ENCODE data around the gene CNTNAP2.
"Not testable (repeated sequence)": the region's sequence is repeated elsewhere in the genome, so short reads cannot be mapped to it uniquely, and the experiment has no call there.

DNA sequence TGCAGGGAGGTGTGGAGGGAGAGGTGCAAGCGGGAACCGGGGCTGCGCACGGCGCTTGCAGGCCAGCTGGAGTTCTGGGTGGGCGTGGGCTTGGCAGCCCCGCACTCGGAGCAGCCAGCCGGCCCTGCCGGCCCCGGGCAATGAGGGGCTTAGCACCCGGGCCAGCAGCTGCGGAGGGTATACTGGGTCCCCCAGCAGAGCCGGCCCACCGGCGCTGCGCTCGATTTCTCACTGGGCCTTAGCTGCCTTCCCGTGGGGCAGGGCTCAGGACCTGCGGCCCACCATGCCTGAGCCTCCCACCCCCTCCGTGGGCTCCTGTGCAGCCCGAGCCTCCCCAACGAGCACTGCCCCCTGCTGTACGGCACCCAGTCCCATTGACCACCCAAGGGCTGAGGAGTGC lies 2309.8 kb downstream of the CNTNAP2 start:
- not testable (repeated sequence) for TF ChIP-seq KLF9 (tag by site-specific recombination; IDR thresholded peaks at IDR 0.05; ENCODE audit: low read depth)
- TF ChIP-seq, protein P1, sequence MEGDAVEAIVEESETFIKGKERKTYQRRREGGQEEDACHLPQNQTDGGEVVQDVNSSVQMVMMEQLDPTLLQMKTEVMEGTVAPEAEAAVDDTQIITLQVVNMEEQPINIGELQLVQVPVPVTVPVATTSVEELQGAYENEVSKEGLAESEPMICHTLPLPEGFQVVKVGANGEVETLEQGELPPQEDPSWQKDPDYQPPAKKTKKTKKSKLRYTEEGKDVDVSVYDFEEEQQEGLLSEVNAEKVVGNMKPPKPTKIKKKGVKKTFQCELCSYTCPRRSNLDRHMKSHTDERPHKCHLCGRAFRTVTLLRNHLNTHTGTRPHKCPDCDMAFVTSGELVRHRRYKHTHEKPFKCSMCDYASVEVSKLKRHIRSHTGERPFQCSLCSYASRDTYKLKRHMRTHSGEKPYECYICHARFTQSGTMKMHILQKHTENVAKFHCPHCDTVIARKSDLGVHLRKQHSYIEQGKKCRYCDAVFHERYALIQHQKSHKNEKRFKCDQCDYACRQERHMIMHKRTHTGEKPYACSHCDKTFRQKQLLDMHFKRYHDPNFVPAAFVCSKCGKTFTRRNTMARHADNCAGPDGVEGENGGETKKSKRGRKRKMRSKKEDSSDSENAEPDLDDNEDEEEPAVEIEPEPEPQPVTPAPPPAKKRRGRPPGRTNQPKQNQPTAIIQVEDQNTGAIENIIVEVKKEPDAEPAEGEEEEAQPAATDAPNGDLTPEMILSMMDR (tag by site-specific recombination; IDR thresholded peaks at IDR 0.05): not testable (repeated sequence)
- TF ChIP-seq, protein P2, sequence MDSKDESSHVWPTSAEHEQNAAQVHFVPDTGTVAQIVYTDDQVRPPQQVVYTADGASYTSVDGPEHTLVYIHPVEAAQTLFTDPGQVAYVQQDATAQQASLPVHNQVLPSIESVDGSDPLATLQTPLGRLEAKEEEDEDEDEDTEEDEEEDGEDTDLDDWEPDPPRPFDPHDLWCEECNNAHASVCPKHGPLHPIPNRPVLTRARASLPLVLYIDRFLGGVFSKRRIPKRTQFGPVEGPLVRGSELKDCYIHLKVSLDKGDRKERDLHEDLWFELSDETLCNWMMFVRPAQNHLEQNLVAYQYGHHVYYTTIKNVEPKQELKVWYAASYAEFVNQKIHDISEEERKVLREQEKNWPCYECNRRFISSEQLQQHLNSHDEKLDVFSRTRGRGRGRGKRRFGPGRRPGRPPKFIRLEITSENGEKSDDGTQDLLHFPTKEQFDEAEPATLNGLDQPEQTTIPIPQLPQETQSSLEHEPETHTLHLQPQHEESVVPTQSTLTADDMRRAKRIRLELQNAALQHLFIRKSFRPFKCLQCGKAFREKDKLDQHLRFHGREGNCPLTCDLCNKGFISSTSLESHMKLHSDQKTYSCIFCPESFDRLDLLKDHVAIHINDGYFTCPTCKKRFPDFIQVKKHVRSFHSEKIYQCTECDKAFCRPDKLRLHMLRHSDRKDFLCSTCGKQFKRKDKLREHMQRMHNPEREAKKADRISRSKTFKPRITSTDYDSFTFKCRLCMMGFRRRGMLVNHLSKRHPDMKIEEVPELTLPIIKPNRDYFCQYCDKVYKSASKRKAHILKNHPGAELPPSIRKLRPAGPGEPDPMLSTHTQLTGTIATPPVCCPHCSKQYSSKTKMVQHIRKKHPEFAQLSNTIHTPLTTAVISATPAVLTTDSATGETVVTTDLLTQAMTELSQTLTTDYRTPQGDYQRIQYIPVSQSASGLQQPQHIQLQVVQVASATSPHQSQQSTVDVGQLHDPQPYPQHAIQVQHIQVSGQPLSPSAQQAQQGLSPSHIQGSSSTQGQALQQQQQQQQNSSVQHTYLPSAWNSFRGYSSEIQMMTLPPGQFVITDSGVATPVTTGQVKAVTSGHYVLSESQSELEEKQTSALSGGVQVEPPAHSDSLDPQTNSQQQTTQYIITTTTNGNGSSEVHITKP (tag by site-specific recombination; IDR thresholded peaks at IDR 0.05): not testable (repeated sequence)
- TF ChIP-seq, protein P3, sequence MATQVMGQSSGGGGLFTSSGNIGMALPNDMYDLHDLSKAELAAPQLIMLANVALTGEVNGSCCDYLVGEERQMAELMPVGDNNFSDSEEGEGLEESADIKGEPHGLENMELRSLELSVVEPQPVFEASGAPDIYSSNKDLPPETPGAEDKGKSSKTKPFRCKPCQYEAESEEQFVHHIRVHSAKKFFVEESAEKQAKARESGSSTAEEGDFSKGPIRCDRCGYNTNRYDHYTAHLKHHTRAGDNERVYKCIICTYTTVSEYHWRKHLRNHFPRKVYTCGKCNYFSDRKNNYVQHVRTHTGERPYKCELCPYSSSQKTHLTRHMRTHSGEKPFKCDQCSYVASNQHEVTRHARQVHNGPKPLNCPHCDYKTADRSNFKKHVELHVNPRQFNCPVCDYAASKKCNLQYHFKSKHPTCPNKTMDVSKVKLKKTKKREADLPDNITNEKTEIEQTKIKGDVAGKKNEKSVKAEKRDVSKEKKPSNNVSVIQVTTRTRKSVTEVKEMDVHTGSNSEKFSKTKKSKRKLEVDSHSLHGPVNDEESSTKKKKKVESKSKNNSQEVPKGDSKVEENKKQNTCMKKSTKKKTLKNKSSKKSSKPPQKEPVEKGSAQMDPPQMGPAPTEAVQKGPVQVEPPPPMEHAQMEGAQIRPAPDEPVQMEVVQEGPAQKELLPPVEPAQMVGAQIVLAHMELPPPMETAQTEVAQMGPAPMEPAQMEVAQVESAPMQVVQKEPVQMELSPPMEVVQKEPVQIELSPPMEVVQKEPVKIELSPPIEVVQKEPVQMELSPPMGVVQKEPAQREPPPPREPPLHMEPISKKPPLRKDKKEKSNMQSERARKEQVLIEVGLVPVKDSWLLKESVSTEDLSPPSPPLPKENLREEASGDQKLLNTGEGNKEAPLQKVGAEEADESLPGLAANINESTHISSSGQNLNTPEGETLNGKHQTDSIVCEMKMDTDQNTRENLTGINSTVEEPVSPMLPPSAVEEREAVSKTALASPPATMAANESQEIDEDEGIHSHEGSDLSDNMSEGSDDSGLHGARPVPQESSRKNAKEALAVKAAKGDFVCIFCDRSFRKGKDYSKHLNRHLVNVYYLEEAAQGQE (tag by site-specific recombination; IDR thresholded peaks at IDR 0.05): not testable (repeated sequence)
